Tibial artery (tissue), 4 donors: Measurements from ENCODE around the gene HPCAL1.

Experiments used
- DNase-seq, 2 donors: peaks; one replicate each; pipeline ENCODE4 v3.0.0-alpha.2; 2019
- H3K27ac ChIP-seq, 2 donors: fragments of 200-600 bp; sonication (generic) in 1 of 2; 1 replicate in 1 of 2; 2 replicates in 1 of 2; pipeline ENCODE4 v1.5.1; 2018 to 2019; ENCODE audit warnings: mild to moderate bottlenecking in 1 of 2
- H3K27me3 ChIP-seq, 2 donors: fragments of 200-600 bp; sonication (generic) in 1 of 2; one replicate each; pipeline versions ENCODE4 v1.5.1 to v1.6.0; 2016 to 2019
- H3K36me3 ChIP-seq, 3 donors: fragments of 200-600 bp; sonication (generic) in 2 of 3; one replicate each; pipeline ENCODE4 v1.5.1; 2016 to 2019; ENCODE audit warnings: mild to moderate bottlenecking in 2 of 3
- H3K4me1 ChIP-seq, 4 donors: fragments of 200-600 bp; sonication (generic) in 2 of 4; 1 replicate in 3 of 4; 2 replicates in 1 of 4; pipeline ENCODE4 v1.5.1; 2016 to 2019
- H3K4me3 ChIP-seq, 2 donors: fragments of 200-600 bp; sonication (generic) in 1 of 2; 1 replicate in 1 of 2; 2 replicates in 1 of 2; pipeline ENCODE4 v1.5.1; 2018 to 2019; ENCODE audit warnings: mild to moderate bottlenecking in 2 of 2
- H3K9me3 ChIP-seq, 3 donors: fragments of 200-600 bp; sonication (generic) in 1 of 3; one replicate each; pipeline ENCODE4 v1.5.1; 2016 to 2019
- CTCF ChIP-seq, 2 experiments: fragments of 200-600 bp in 1 of 2; fragments of 450-650 bp in 1 of 2; IDR thresholded peaks; one replicate each; pipeline ENCODE4 v1.5.1; 2017 to 2019; ENCODE audit warnings: antibody characterized with exemption in 2 of 2, mild to moderate bottlenecking in 1 of 2, moderate library complexity in 1 of 2
- intact Hi-C: fragments of 100-400 bp; cut with DNase I; formaldehyde crosslinking; loops from one replicate; pipeline ENCODE4 v1.15.0; 2023; ENCODE audit warnings: low total_unique reads

Gene HPCAL1

GRCh38 chr2:10300328-10300920 is 2.3 kb upstream of the HPCAL1 start:
- DNase-seq, result no peak
- Histone ChIP-seq H3K27me3 (no peaks in the 10 kb centered on the region), H3K4me3 (no peak overlapping the region), H3K27ac (no peak overlapping the region), H3K9me3 (no peaks in the 10 kb centered on the region), H3K4me1 (peaks cover 0 to 30% (median 20%) of the 10 kb centered on the region in 4 donors), H3K36me3 (no peaks in the 10 kb centered on the region)
- intact Hi-C loops, result loop anchor here (5.0 kb wide), 1 partner anchor 173 kb away; no protein-coding TSS in a partner anchor
- no peak for TF ChIP-seq CTCF (IDR thresholded peaks at IDR 0.05)

GRCh38 chr2:10300997-10301940 is 1.4 kb upstream of the HPCAL1 start:
- no peaks in the 10 kb centered on the region for H3K36me3 ChIP-seq
- H3K4me1 ChIP-seq, result peaks cover 0 to 30% (median 20%) of the 10 kb centered on the region in 4 donors
- intact Hi-C loops, result loop anchor here (5.0 kb wide), 1 partner anchor 174 kb away; no protein-coding TSS in a partner anchor
- no peaks in the 10 kb centered on the region for H3K27me3 ChIP-seq
- DNase-seq, result no peak
- H3K4me3 ChIP-seq, result no peak overlapping the region
- no peak for TF ChIP-seq CTCF (IDR thresholded peaks at IDR 0.05)
- H3K27ac ChIP-seq, result peak overlapping the region in 1 of 2 donors; percentile 77
- no peaks in the 10 kb centered on the region for H3K9me3 ChIP-seq

GRCh38 chr2:10301941-10302478 is 694 bp upstream of the HPCAL1 start:
- Histone ChIP-seq H3K36me3 (no peaks in the 10 kb centered on the region), H3K4me1 (peaks cover 0 to 30% (median 20%) of the 10 kb centered on the region in 4 donors), H3K9me3 (no peaks in the 10 kb centered on the region), H3K4me3 (peak overlapping the region; percentile 76 to 94), H3K27ac (peak overlapping the region; percentile 74 to 77), H3K27me3 (no peaks in the 10 kb centered on the region)
- intact Hi-C loops, result loop anchor here (2.0 to 5.0 kb wide), 2 partner anchors 107 to 175 kb away; no protein-coding TSS in a partner anchor
- TF ChIP-seq CTCF (IDR thresholded peaks at IDR 0.05), result no peak
- no peak for DNase-seq

GRCh38 chr2:10303181-10303693 is 533 bp downstream of the HPCAL1 start:
- intact Hi-C loops, result loop anchor here (2.0 to 5.0 kb wide), 2 partner anchors 106 to 176 kb away; no protein-coding TSS in a partner anchor
- no peak for DNase-seq

More at GRCh38 chr2:10303181-10303693, 533 bp downstream of the HPCAL1 start:
- H3K36me3 ChIP-seq, result no peaks in the 10 kb centered on the region
- no peak for TF ChIP-seq CTCF (IDR thresholded peaks at IDR 0.05)
- peak overlapping the region; percentile 76 to 94 for H3K4me3 ChIP-seq
- no peaks in the 10 kb centered on the region for H3K27me3 ChIP-seq
- H3K4me1 ChIP-seq, result peaks cover 0 to 30% (median 20%) of the 10 kb centered on the region in 4 donors
- H3K9me3 ChIP-seq, result no peaks in the 10 kb centered on the region
- H3K27ac ChIP-seq, result peak overlapping the region; percentile 74 to 77
